ENCODE results near the gene ANKRD44.

- TF ChIP-seq, protein P1, sequence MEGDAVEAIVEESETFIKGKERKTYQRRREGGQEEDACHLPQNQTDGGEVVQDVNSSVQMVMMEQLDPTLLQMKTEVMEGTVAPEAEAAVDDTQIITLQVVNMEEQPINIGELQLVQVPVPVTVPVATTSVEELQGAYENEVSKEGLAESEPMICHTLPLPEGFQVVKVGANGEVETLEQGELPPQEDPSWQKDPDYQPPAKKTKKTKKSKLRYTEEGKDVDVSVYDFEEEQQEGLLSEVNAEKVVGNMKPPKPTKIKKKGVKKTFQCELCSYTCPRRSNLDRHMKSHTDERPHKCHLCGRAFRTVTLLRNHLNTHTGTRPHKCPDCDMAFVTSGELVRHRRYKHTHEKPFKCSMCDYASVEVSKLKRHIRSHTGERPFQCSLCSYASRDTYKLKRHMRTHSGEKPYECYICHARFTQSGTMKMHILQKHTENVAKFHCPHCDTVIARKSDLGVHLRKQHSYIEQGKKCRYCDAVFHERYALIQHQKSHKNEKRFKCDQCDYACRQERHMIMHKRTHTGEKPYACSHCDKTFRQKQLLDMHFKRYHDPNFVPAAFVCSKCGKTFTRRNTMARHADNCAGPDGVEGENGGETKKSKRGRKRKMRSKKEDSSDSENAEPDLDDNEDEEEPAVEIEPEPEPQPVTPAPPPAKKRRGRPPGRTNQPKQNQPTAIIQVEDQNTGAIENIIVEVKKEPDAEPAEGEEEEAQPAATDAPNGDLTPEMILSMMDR (IDR thresholded peaks at IDR 0.05; ENCODE audit: low read depth, low read length): no peak
- no peak for TF ChIP-seq POLR2A (IDR thresholded peaks at IDR 0.05; ENCODE audit: extremely low read depth, insufficient read length)
- TF ChIP-seq MYC (IDR thresholded peaks at IDR 0.05; ENCODE audit: low read depth, low read length): no peak
Observed at GRCh38 chr2:196956069-196956468, 354.5 kb downstream of the ANKRD44 start.

All from NB4 (cell line).